Neural progenitor cell (in vitro differentiated cells): ENCODE data around the gene BICDL1.

ENCODE experiments used
- EZH2 ChIP-seq: fragments of 200-600 bp; sonication (generic); IDR thresholded peaks from 2 replicates; pipeline ENCODE4 v1.6.1; 2017; ENCODE audit warnings: antibody characterized with exemption, mild to moderate bottlenecking, moderate library complexity
- EZH2phosphoT487 ChIP-seq: fragments of 200-600 bp; sonication (generic); IDR thresholded peaks from 2 replicates; pipeline ENCODE4 v1.6.1; 2017; ENCODE audit warnings: antibody characterized with exemption
- TF ChIP-seq, protein P1 (sequence below): fragments of 200-600 bp; sonication (generic); IDR thresholded peaks from 2 replicates; pipeline ENCODE4 v1.5.1; 2017; ENCODE audit warnings: antibody characterized with exemption, mild to moderate bottlenecking

- TF ChIP-seq, protein P1, sequence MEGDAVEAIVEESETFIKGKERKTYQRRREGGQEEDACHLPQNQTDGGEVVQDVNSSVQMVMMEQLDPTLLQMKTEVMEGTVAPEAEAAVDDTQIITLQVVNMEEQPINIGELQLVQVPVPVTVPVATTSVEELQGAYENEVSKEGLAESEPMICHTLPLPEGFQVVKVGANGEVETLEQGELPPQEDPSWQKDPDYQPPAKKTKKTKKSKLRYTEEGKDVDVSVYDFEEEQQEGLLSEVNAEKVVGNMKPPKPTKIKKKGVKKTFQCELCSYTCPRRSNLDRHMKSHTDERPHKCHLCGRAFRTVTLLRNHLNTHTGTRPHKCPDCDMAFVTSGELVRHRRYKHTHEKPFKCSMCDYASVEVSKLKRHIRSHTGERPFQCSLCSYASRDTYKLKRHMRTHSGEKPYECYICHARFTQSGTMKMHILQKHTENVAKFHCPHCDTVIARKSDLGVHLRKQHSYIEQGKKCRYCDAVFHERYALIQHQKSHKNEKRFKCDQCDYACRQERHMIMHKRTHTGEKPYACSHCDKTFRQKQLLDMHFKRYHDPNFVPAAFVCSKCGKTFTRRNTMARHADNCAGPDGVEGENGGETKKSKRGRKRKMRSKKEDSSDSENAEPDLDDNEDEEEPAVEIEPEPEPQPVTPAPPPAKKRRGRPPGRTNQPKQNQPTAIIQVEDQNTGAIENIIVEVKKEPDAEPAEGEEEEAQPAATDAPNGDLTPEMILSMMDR = no peak
- TF ChIP-seq EZH2phosphoT487 (no peak), EZH2 (no peak)
Observed at GRCh38 chr12:120077260-120077659, 88.2 kb downstream of the BICDL1 start.
